HG03469 (cell line): ENCODE results near the gene CCNG2.

ENCODE experiments used
- ATAC-seq: cut with Tn5 transposase; IDR thresholded peaks from one replicate; pipeline ENCODE4 v1.9.1; 2021; ENCODE audit warnings: mild to moderate bottlenecking, moderate library complexity, moderate number of reproducible peaks; ENCODE audit not compliant: unreplicated experiment

CCNG2 gene

DNA sequence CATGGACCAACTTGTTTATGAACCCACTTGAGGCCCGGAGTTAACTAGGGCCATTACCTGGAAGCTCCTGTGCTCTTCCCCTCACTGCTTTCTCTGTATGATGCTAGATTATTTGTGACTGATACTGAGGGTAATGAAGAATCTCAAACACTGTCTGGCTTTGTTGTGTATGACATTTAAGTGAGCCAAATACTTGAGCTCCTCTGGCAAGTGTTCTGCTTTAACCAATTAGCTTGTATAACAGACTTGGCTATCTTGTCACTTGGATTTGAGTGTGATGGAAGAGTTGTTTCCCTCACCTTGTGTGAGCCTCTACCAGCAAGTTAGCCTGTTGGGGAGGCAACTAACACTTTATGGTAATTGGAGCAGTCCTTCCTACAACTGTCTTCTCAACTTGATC lies 42.7 kb downstream of the CCNG2 start:
- no peak for ATAC-seq

DNA sequence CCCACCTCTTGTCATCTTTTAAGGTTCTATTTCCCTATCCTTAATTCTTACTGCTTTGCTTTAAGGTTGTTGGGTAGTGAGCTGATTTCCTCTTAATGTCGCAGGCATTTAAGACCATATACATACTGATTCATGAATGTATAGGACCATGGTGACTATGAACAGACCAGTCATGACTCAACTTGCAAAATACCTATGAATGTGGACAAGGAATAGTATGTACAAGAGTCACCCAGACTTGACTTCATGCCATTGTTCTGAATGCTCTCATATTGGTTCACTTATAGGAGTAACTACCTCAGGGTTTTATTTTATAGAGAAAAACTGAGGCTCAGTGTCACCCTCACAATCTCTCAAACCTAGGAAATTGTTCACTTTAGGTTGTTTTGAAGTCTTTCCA lies 44.3 kb downstream of the CCNG2 start:
- ATAC-seq: no peak

DNA sequence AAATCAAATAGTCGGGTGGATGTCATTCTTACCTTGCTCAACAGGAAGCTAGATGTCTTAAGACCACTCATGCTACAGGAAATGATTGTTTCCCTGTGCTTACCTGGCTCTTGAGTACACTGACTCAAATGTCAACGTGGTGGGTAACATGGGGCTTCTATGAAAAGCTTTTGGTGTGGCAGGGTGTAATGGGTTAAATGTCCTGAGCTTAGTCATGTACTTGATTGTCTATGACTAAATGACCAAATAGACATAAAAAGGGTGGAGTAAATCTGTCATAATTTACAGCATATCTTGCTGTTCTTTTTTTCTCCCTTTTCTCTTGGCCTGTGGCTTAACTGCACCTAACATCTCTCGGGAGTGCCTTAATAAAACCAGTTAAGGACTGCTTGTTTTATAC lies 44.9 kb downstream of the CCNG2 start:
- ATAC-seq: no peak

DNA sequence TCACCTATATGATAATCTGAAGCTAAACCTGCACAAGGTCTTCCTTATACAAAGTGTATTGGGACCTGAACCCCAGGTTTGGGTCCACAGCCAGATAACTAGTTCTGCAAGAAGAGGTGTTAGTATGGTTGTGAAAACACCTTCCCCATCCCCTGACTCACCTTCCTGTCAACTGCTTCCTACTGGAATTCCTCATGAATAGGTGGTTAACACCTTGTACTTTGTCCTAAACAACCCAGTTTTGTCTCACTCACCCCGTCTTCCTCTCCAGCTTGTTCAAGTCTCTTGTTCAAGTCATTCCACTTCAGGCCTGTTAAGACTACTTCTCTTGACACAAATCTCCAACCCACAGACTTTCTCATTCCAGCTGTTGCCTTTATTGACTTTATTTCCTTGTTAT lies 45.5 kb downstream of the CCNG2 start:
- no peak for ATAC-seq

DNA sequence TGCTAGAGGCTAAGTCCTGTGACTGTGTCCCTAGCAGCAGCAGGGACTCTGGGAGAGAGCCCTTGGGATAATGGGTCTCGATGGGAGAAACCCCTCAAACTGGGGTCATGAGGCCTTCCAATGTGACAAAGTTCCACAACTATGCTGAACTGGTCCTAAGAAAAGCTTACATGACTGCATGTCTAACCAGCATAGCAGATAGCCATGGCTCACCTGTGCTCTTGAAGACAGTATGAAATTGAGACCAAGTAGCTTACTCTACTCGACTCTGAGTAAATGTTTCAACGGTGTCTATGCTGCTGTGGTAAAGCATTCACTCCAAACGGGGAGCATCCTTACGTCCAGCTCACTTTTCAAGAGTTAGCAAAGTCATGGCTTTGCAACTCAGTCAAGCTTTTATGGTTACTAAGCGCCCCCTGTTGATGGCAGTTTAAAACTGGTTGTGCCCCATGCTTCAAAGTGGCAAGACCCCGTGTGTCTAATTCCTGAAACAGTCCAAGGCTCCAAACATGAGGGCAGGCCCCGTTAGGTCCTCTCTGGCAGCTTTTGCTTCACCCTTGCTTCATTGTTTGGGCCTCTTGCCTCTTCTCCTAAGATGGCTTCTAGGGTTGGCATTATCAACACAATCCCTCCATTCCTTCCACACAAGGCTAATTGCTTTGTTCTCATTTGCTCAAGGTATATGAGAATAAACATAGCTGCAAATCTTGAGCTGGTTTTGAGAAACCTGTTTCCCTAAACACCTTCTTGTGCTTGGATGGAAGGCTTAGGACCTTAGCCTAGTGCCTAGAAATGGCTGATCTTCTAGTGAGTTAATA lies 46.6 kb downstream of the CCNG2 start:
- ATAC-seq: no peak

DNA sequence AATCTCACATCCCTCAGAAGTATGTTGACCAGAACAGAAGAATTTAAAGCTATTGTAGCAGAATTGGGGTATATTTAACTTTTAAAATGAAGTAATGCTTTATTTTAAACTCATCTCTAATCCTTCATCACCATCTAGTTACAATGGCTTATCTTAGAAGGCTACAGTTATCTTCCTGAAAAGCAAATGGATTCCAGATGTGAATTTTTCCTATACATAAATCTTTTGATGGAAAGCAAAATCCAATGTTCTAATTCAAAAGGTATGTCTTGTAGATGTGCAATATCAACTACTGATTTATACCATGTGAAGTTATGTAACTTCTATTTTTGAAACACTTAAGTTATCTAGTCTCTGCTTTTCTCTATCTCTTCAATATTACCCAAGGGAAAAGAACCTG lies 47.6 kb downstream of the CCNG2 start:
- no peak for ATAC-seq

DNA sequence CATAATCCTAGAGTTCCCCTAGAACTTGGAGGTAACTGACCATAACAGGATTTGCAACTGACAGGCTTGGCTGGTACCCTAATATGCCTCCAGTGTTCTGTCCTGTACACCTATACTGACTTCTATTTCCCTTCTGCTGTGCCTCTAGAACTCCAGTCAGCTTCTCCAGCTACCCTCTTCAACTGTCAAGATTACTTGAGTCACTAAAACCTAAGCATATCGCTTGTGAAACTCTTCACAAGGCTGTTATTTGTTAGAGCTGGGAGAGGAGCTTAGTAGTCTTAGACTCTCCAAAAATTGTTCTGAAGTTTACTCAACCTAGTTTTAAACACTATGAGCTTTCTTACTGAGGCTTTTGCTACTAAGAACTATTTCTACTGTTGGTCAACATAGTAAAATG lies 52.0 kb downstream of the CCNG2 start:
- no peak for ATAC-seq

DNA sequence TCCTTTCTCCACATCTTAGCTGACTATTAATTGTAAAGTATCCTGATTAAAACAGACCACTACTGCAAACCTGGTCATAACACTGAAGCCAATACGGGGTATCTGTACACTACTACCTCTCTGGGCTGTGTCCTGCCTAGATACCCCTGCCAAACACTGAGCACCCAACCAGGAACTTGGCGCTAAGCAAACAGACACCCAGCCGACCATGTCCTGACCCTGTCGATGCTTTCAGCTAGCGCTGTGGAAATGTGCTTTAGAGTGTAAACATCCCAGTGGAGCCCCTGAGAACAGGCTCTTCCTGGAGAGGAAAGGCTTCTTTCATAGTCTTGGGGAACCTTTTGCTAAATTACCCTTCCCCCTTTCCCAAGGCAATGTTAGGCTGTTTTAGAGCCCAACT lies 52.9 kb downstream of the CCNG2 start:
- ATAC-seq: no peak

DNA sequence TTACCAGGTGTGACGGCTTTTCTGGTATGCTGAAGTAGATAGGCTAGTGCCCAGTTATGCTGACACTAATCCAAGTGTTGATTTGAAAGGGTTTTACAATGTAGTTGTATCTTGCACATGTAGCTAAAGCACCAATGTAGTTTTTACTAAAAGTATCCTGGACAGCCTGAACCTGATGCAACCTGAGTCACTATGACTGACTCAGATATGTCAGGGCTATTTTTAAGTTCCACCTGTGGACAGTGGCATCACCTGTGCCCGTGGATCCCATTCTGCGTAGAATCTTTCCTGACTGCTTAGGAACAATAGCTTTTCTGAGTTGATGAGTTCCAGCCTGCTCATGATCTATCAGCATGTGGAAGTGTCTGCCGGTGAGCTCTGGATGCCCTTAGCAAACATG lies 58.1 kb downstream of the CCNG2 start:
- ATAC-seq: no peak

DNA sequence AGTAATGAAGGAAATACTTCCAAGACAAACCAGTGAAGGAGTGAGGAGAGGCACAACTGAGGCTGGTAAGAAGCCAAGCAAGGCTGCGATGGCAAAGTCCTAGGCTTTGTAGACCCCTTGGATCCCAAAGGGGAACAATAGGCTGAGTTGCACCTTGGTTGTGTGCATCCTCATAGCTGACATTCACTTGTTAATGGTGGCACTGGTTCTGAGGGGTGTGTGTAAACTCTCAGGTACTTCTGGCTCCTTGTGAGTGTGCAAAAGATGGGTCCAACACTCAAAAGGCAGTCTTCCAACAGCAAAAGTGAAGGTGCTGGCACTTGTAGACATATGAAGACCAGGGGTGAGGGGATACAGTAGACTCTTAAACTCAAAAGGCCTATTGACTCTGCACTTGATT lies 60.5 kb downstream of the CCNG2 start:
- ATAC-seq: no peak

DNA sequence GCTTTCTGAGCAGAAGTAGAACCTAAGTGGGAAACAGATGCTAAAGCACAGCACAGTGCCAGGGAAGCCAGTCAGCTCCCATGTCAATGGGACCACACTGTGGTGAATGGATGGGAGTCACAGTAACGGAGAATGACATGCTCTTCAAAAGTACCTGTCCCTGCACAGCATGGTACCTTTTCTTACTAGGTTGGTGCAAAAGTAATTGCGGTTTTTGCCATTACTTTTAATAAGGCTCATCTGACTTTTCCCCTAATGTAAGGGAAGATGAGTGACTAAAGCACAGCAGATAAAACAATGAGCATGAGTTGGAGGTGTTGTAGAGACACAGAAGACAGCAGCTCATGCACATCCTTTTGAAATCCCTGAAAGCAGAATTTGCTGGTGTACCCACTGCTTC lies 62.3 kb downstream of the CCNG2 start:
- no peak for ATAC-seq
